ENCODE measurements around the gene MAP4. TPM values are rescaled to one million over a fixed set of nuclear protein-coding genes. Genes with fewer than 3 reads are reported as not detected.

MAP4 gene
- total and polyA plus RNA-seq, 2 donors (not counting 3 experiments of a cell fraction or from before 2014, with no cell fraction given), result 121 to 290 TPM

- Histone ChIP-seq H3K9me1 (replicated peaks; ENCODE audit: control insufficient read depth, extremely low read depth, insufficient read depth, low read length) (no peaks in the 10 kb centered on the region), H3K27ac (ENCODE audit: insufficient read depth, low read depth, low read length) (no peak overlapping the region), H3K27me3 (ENCODE audit: control insufficient read depth in 2 of 2, insufficient read depth in 2 of 2, low read length in 2 of 2) (no peaks in the 10 kb centered on the region), H2AFZ (ENCODE audit: low read depth, low read length) (no peak overlapping the region), H3K9me3 (replicated peaks; ENCODE audit: control insufficient read depth, insufficient read depth, low read length) (no peaks in the 10 kb centered on the region), H3K36me3 (ENCODE audit: control insufficient read depth in 2 of 2, extremely low read depth in 1 of 2, insufficient read depth in 2 of 2, low read length in 2 of 2) (no peaks in the 10 kb centered on the region), H3K79me2 (ENCODE audit: control insufficient read depth, insufficient read depth, low read length) (peaks cover 27% of the 10 kb centered on the region), H3K4me2 (ENCODE audit: insufficient read depth, low read length) (no peak overlapping the region), H4K20me1 (replicated peaks; ENCODE audit: control insufficient read depth, extremely low read depth, insufficient read depth, low read length) (peaks cover 4% of the 10 kb centered on the region), H3K4me3 (replicated peaks in 1 of 3; ENCODE audit: insufficient read depth in 1 of 3, low read depth in 1 of 3, low read length in 3 of 3) (no peak overlapping the region), H3K4me1 (ENCODE audit: control insufficient read depth, extremely low read depth, insufficient read depth, low read length) (peaks cover 14% of the 10 kb centered on the region), H3K9ac (replicated peaks; ENCODE audit: extremely low read depth, insufficient read depth, low read length) (no peak overlapping the region)
- no TSS peak for BruUV-seq (replicated peaks)
- TF ChIP-seq FOS (IDR thresholded peaks at IDR 0.05; ENCODE audit: borderline replicate concordance, insufficient read depth, low read length) (no peak), EZH2 (IDR thresholded peaks at IDR 0.05; ENCODE audit: borderline replicate concordance, low read depth, low read length, severe bottlenecking) (no peak), MYC (IDR thresholded peaks at IDR 0.05; ENCODE audit: low read depth, low read length) (no peak), GATA2 (IDR thresholded peaks at IDR 0.05; ENCODE audit: insufficient read depth, insufficient read length, low read depth, low read length) (no peak), POLR2AphosphoS5 (IDR thresholded peaks at IDR 0.05; ENCODE audit: insufficient read depth, low read depth, low read length) (no peak), MAX (IDR thresholded peaks at IDR 0.05; ENCODE audit: insufficient read depth, insufficient read length) (no peak), JUN (IDR thresholded peaks at IDR 0.05; ENCODE audit: borderline replicate concordance, insufficient read depth, insufficient read length, low read depth) (no peak), POLR2A (IDR thresholded peaks at IDR 0.05; ENCODE audit: low read depth, low read length) (no peak)
- TF ChIP-seq, protein P1, sequence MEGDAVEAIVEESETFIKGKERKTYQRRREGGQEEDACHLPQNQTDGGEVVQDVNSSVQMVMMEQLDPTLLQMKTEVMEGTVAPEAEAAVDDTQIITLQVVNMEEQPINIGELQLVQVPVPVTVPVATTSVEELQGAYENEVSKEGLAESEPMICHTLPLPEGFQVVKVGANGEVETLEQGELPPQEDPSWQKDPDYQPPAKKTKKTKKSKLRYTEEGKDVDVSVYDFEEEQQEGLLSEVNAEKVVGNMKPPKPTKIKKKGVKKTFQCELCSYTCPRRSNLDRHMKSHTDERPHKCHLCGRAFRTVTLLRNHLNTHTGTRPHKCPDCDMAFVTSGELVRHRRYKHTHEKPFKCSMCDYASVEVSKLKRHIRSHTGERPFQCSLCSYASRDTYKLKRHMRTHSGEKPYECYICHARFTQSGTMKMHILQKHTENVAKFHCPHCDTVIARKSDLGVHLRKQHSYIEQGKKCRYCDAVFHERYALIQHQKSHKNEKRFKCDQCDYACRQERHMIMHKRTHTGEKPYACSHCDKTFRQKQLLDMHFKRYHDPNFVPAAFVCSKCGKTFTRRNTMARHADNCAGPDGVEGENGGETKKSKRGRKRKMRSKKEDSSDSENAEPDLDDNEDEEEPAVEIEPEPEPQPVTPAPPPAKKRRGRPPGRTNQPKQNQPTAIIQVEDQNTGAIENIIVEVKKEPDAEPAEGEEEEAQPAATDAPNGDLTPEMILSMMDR (IDR thresholded peaks at IDR 0.05; ENCODE audit: extremely low read depth in 1 of 2, insufficient read depth in 1 of 2, low read depth in 1 of 2, low read length in 2 of 2), result no peak
- ChIA-PET POLR2A (no interaction called here), CTCF (interaction anchor here (1.0 to 1.5 kb wide), 5 partner anchors 10 to 134 kb away, joined by 3 to 7 read pairs (median 4); no protein-coding TSS in a partner anchor)
- intact Hi-C loops (cut with micrococcal nuclease), result no loop called here
- dilution Hi-C loops (cut with MboI; ENCODE audit: extremely low pct_ligation_motif_present, low sequenced_read_pairs), result no loop called here
- FAIRE-seq, result no peak
- no peak for DNase-seq (ENCODE audit: low read depth, low spot score)
These were observed 45.1 kb downstream of the MAP4 start for GRCh38 chr3:47971081-47971480.

All from endothelial cell of umbilical vein (primary cell).